CD4-positive, alpha-beta T cell (primary cell): ENCODE results near the gene BCORL1. TPM values are rescaled to one million over a fixed set of nuclear protein-coding genes. Genes with fewer than 3 reads are reported as not detected.

ENCODE experiments used
- ATAC-seq: fragments of 200-7000 bp; cut with Tn5 transposase; one replicate; pipeline ENCODE4 v1.10.0; 2022; ENCODE audit warnings: mild to moderate bottlenecking; ENCODE audit not compliant: poor library complexity
- CTCF ChIA-PET: fragments of 350-600 bp; sonication (Branson Sonifier 250); formaldehyde crosslinking; loops from one replicate; lab custom pipeline; 2021; ENCODE audit warnings: antibody characterized with exemption, inconsistent platforms; lab: Charles Lee
- POLR2A ChIA-PET: fragments of 350-600 bp; sonication (Branson Sonifier 250); formaldehyde crosslinking; loops from one replicate; lab custom pipeline; 2021; ENCODE audit warnings: antibody characterized with exemption, inconsistent platforms; lab: Charles Lee
- DNase-seq, 14 experiments: peaks; one replicate each; pipeline ENCODE4 v3.0.0-alpha.2; 2013 to 2020; ENCODE audit warnings: mixed read lengths in 2 of 14
- H3K27ac ChIP-seq, 2 donors: one replicate each; pipeline versions ENCODE4 v1.5.1 to v1.7.0; 2013; ENCODE audit warnings: low read length in 2 of 2, low read depth in 1 of 2, mild to moderate bottlenecking in 1 of 2
- H3K27me3 ChIP-seq, 2 experiments: 1 replicate in 1 of 2; 2 replicates in 1 of 2; pipeline versions ENCODE4 v1.6.1 to v1.7.0; 2013; ENCODE audit warnings: low read length in 2 of 2, control low read depth in 1 of 2, mild to moderate bottlenecking in 1 of 2, moderate library complexity in 1 of 2; ENCODE audit not compliant: insufficient read depth in 2 of 2, control insufficient read depth in 1 of 2
- H3K36me3 ChIP-seq: one replicate; pipeline ENCODE4 v1.6.1; 2013; ENCODE audit warnings: low read length, control low read depth; ENCODE audit not compliant: insufficient read depth
- H3K4me1 ChIP-seq: one replicate; pipeline ENCODE4 v1.6.1; 2013; ENCODE audit warnings: low read length, control low read depth; ENCODE audit not compliant: insufficient read depth
- H3K4me3 ChIP-seq: one replicate; pipeline ENCODE4 v1.5.1; 2013; ENCODE audit warnings: mild to moderate bottlenecking, low read length, moderate library complexity
- H3K9me3 ChIP-seq, 2 experiments: 1 replicate in 1 of 2; 2 replicates in 1 of 2; pipeline versions ENCODE4 v1.6.1 to v1.7.0; 2013; ENCODE audit warnings: low read length in 2 of 2, mild to moderate bottlenecking in 2 of 2, control low read depth in 1 of 2, moderate library complexity in 1 of 2; ENCODE audit not compliant: control insufficient read depth in 1 of 2, insufficient read depth in 1 of 2
- H3K27ac Mint-ChIP-seq: one replicate; pipeline ENCODE4 v1.8.0; 2020; ENCODE audit warnings: mixed read lengths
- H3K27me3 Mint-ChIP-seq: one replicate; pipeline ENCODE4 v1.8.0; 2021; ENCODE audit warnings: mixed read lengths
- H3K36me3 Mint-ChIP-seq: one replicate; pipeline ENCODE4 v1.8.0; 2021; ENCODE audit warnings: low read depth, mixed read lengths
- H3K4me1 Mint-ChIP-seq: one replicate; pipeline ENCODE4 v1.8.0; 2021; ENCODE audit warnings: low read depth, mixed read lengths
- H3K4me3 Mint-ChIP-seq: one replicate; pipeline ENCODE4 v1.8.0; 2020; ENCODE audit warnings: mild to moderate bottlenecking, mixed read lengths
- H3K9me3 Mint-ChIP-seq: one replicate; pipeline ENCODE4 v1.8.0; 2020; ENCODE audit warnings: mixed read lengths
- CTCF ChIP-seq: fragments of 200-600 bp; IDR thresholded peaks from one replicate; pipeline ENCODE4 v1.8.0; 2022; ENCODE audit warnings: antibody characterized with exemption, mild to moderate bottlenecking
- intact Hi-C, 2 experiments: fragments of 100-400 bp; cut with DNase I in 1 of 2; cut with micrococcal nuclease in 1 of 2; formaldehyde crosslinking; loops; one replicate each; pipeline versions ENCODE4 v1.15.1 to v1.9.0; 2023 to 2025; cut with DNase I, micrococcal nuclease
- total RNA-seq, 174 experiments: library from RNA in 2 of 174; stranded (reverse) in 2 of 174; gene quantifications; one replicate each; pipeline ENCODE4 v1.2.3 and lab custom pipeline; 2021 to 2026

Gene BCORL1
- total RNA-seq, 2 experiments from 2014 or later = 3.4 to 3.5 TPM

DNA sequence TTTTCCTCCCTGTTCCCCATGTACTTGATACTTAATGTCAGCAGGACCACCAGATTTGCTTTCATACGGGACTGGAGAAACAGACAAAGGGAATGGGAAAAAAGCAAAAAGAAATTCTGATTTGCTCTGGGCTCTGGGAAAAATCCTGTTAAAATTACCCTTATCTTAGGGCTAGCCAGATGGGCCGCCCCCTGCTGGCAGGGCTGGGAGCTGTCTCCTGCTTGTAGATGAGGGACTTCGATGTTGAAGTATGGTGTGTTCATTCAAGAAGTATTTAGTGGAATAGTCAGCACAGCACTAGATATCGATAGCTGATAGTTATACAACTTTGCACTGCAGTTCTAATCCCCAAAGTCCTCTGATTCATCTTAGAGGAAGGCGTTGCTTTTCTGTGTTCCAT, 45.8 kb downstream of the BCORL1 start:
- Mint-ChIP-seq H3K27ac (no peak overlapping the region), H3K36me3 (peaks cover 43% of the 10 kb centered on the region), H3K27me3 (no peaks in the 10 kb centered on the region), H3K9me3 (no peaks in the 10 kb centered on the region), H3K4me3 (no peak overlapping the region), H3K4me1 (peaks cover 17% of the 10 kb centered on the region)
- TF ChIP-seq CTCF = peak; percentile 72
- CTCF ChIA-PET = interaction anchor here (1.0 to 4.3 kb wide), 4 partner anchors 10 to 102 kb away, joined by 3 to 36 read pairs (median 4); no protein-coding TSS in a partner anchor
- Histone ChIP-seq H3K4me3 (no peak overlapping the region), H3K36me3 (peaks cover 46% of the 10 kb centered on the region), H3K27ac (no peak overlapping the region), H3K27me3 (no peaks in the 10 kb centered on the region), H3K4me1 (peaks cover 12% of the 10 kb centered on the region), H3K9me3 (no peaks in the 10 kb centered on the region)
- intact Hi-C loops = loop anchor here (1.0 to 10.0 kb wide), 2 partner anchors 103 to 423 kb away; no protein-coding TSS in a partner anchor
- no peak for ATAC-seq
- POLR2A ChIA-PET = interaction anchor here (1.3 to 1.6 kb wide), 3 partner anchors 33 to 102 kb away, joined by 3 to 5 read pairs (median 4); no protein-coding TSS in a partner anchor
- DNase-seq = peak; percentile 21 to 69 (median 38)

GRCh38 chrX:130030826-130031225, 48.4 kb downstream of the BCORL1 start:
- no peak for TF ChIP-seq CTCF

DNA sequence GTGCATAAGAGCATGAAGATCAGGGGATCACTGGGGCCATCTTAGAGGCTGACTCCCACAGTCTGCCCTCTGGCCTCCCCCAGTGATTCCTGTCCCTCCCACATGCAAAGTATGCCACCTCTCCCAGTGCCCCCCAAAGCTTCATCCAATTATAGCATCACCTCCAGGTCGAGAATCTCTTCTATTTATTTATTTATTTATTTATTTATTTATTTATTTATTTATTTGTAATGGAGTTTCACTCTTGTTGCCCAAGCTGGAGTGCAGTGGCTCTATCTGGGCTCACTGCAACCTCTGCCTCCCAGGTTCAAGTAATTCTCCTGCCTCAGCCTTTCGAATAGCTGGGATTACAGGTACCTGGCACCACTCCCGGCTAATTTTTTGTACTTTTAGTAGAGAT, 50.1 kb downstream of the BCORL1 start:
- Mint-ChIP-seq H3K27me3 (no peaks in the 10 kb centered on the region), H3K27ac (no peak overlapping the region), H3K4me1 (peaks cover 4% of the 10 kb centered on the region), H3K4me3 (no peak overlapping the region), H3K9me3 (no peaks in the 10 kb centered on the region), H3K36me3 (peaks cover 26% of the 10 kb centered on the region)
- Histone ChIP-seq H3K36me3 (peaks cover 48% of the 10 kb centered on the region), H3K9me3 (no peaks in the 10 kb centered on the region), H3K27ac (no peak overlapping the region), H3K27me3 (no peaks in the 10 kb centered on the region), H3K4me3 (no peak overlapping the region), H3K4me1 (no peaks in the 10 kb centered on the region)
- no peak for TF ChIP-seq CTCF
- ChIA-PET CTCF (no interaction called here), POLR2A (no interaction called here)
- DNase-seq (no peak), ATAC-seq (no peak)
- intact Hi-C loops = no loop called here

More at GRCh38 chrX:130030826-130031225, 48.4 kb downstream of the BCORL1 start:
- Mint-ChIP-seq H3K9me3 (no peaks in the 10 kb centered on the region), H3K27ac (no peak overlapping the region), H3K4me1 (peaks cover 4% of the 10 kb centered on the region), H3K36me3 (peaks cover 35% of the 10 kb centered on the region), H3K4me3 (no peak overlapping the region), H3K27me3 (no peaks in the 10 kb centered on the region)
- DNase-seq = no peak
- Histone ChIP-seq H3K27ac (no peak overlapping the region), H3K27me3 (no peaks in the 10 kb centered on the region), H3K4me1 (no peaks in the 10 kb centered on the region), H3K9me3 (no peaks in the 10 kb centered on the region), H3K36me3 (peaks cover 53% of the 10 kb centered on the region), H3K4me3 (no peak overlapping the region)
- intact Hi-C loops = no loop called here
- POLR2A ChIA-PET = no interaction called here
- no peak for ATAC-seq
- CTCF ChIA-PET = no interaction called here
